Measurements from ENCODE around the gene IRF7.
"Not testable (repeated sequence)": the region's sequence is repeated elsewhere in the genome, so short reads cannot be mapped to it uniquely, and the experiment has no call there.

Gene IRF7

DNA sequence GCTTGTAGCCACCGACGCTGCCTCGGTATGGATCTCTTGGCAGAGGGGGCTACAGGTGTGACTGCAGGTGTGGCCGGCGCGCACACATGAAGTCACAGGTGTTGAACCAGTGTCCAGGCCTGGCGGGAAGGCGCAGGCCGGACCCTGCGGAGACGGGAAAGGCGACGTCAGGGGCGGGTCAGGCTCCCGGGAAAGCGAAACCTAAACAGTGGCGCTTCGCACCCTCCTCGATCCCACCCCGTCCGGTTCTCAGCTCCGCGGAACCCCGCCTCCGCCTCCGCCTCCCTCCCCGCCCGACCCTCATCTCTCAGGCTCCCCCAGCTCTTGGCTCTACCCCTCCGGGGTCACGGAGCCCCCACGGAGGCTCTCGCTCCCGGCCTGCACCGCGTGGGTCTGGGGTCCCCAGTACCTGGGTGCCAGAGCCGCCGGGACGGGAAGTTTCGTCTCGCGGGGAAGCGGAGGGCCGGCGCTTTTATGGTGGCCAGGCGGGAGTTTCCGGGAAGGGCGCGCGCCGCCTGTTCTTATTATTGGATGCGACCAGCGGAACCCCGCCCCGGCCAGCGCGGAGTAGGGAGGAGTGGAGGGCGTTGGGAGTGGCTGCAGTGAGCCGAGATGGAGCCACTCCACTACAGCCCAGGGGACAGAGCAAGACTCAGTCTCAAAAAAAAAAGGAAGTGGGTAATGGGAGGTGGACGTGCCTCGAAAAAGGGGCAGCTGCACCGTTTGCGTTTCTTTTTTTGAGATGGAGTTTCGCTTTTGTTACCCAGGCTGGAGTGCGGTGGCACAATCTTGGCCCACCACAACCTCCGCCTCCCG is at the start of gene IRF7:
Gene IRF7 (minus strand): TSS at position 447 of the 816 bp plus-strand sequence. CDS start 586 bp downstream, outside the sequence.
- DNase-seq, result peak; percentile 79 to 82

DNA sequence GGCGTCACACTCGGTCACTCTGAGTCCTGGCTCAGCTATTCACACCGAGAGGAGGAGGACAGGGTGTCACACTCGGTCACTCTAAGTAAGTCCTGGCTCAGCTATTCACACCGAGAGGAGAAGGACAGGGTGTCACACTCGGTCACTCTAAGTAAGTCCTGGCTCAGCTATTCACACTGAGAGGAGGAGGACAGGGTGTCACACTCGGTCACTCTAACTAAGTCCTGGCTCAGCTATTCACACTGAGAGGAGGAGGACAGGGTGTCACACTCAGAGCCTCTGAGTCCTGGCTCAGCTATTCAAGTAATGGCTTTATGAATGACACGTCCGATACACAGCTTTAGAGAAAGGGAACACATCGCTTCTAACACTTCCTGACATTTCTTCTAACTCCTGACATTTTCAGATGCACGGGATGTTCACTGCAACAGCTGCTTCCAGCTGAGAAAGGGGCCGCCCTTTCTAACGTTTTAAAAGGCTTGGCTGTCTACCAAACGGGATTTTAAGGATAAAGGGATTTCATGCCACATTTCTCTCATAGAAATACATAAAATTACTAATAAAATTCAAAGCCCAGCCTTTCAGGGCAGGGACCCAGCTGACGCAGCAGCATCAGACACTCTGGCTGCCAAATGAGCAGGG is 49.4 kb upstream of the IRF7 start:
- no peak for DNase-seq

DNA sequence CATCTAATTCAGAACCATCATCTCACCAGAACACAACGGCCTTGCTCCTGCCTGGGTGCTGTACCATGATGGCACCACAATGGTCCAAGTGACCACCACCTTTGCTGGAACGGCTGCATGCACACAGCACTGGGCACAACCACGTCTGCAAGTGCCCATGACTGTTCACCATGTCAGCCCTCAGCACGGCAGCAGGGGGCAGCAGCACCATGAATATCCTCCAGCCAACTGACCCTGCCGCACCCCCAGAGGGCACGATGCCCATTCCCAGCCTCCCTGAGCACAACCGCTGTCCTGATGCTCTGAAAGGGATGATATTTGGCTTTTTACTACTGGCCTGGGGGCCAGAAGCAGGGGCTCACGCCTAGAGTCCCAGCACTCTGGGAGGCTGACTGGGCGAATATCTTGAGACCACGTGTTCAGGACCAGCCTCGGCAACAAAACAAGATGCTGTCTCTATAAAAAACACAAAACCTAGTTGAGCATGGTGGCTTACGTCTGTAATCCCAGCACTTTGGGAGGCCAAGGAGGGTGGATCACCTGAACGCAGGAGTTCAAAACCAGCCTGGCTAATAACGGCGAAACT is 47.0 kb upstream of the IRF7 start:
- peak; percentile 26 to 44 for DNase-seq

DNA sequence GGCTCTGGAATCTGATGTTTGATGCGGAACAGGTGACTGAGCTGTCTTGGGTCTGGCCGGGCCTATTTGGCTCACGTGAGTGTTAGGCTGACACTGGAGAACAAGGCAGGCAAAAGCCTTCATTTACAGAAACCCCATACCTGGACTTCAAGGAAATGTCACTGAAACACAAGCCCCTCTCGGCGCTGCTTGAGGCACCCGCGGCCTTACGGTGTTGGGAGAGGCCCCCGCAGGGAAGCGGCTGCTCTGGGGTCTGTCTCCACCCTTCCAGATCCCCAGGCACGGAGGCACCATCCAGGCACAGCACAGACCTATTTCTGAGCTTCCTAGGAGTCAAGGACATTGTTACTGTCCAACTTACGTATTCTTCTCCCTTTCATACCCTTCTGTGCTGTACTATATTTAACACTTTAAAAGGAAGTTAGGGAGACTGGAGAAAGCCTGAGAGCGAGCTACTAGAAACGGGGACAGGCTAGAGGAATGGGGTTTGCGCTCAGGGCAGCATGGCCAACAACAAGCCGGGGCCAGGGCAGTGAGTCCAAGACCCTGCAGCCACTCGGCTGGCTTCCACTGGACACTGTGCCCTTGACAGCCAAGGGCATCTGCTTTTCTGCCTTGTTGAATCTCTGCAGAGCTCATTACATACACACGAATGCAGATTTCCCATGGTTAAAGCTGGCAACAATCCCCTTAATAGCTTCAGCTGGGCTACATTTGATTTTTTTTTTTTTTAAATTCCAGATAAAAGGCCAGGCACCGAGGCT is 45.1 kb upstream of the IRF7 start:
- no peak for DNase-seq

DNA sequence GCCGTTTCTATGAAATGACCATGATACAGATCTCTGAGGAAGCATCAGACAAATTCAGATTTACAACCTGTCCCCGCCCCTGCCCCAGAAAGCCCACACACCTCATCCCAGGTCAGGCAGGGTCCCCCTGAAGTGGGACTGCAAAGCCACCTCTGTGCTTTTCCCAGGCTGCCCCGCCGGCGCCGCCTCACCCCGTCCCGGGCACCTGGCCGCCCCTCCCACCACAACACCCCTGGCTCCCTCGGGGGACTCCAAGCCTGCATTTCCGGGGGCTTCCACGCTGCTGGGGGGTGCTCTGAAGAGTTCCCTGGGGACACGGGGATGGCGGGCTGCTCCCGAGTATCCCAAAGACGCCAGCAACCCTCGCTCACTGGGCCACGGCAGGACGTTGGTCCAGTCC is 44.5 kb upstream of the IRF7 start:
- no peak for DNase-seq

DNA sequence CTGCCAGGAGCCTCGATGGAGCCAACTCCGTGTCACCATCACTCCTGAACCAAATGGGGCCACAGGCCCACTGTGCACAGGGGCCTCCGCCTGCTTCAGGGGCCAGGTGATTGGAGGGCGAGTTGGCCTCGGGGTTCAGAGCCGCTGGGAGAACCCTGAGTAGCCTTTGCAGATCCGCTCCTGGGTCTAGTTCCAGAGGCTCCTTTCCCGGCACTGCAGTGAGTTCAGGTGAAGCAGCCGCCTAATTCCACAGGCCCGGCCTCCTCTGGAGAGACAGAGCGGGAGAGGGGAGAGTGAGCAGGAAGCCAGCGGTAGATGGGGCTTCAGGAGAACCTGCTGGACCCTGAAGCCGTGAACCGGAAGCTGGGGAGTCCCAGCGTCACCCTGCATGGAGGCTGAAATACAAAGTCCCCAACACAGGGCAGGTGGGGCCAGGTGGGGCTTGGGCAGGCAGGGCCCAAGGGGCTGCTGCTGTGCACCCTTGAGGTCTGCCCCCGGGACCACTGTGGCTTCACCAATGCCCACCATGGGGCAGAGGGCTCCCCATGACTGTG is 43.9 kb upstream of the IRF7 start:
- no peak for DNase-seq

DNA sequence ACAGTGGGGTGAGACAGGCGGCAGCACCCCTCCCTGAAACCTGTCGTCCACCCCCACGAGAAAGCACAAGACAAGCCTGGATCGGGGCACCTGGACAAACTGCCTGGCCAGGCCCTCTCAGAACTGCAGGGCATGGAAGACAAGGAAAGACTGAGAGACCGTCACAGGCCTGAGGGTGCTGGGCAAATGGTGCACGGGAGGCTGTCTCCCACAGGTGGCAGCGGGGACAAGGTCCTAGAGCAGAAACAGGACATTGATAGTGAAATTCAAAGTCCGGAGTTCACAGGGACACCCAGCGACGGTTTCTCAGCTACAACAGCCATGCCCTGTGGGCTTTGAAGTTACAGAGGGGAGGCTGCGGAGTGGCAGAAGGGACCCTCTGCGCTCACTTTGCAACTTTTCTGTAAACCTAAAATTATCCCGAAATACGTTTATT is 42.0 kb upstream of the IRF7 start:
- DNase-seq, result no peak

DNA sequence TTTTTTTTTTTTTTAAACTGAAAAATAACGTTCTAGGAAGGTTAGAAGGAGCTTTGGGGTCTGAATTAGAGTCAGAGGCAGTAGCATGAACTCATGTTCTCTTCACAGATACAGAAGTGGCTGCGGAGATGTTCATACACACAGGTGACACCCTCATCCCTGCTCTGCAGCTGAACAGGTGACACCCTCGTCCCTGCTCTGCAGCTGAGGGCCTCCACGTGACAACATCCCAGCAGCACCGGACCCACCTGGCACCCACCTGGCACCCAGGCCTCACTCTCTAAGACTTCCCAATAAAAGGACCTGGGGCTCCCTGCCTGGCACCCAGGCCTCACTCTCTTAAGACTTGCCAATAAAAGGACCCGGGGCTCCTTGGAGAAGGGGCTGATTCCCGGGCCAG is 41.1 kb upstream of the IRF7 start:
- DNase-seq, result no peak

DNA sequence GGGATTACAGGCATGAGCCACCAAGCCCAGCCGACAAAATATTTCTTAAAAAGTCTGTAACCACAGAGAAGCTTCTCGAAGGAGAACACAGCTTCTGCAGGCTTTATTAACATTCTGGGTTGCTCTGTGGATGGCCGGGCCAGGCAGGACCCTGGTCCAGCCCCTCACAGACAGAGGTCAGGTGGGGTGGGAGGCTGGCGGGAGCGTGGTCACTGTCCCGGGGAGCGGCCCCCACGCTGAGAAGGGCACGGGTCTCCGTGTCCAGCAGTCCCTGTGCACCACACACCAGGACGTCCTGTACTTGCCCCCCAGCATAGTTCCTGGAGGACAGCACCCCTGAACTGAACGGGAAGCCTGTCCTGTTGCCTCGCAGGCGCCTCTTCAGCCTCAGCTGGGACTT is 40.7 kb upstream of the IRF7 start:
- DNase-seq, result no peak

DNA sequence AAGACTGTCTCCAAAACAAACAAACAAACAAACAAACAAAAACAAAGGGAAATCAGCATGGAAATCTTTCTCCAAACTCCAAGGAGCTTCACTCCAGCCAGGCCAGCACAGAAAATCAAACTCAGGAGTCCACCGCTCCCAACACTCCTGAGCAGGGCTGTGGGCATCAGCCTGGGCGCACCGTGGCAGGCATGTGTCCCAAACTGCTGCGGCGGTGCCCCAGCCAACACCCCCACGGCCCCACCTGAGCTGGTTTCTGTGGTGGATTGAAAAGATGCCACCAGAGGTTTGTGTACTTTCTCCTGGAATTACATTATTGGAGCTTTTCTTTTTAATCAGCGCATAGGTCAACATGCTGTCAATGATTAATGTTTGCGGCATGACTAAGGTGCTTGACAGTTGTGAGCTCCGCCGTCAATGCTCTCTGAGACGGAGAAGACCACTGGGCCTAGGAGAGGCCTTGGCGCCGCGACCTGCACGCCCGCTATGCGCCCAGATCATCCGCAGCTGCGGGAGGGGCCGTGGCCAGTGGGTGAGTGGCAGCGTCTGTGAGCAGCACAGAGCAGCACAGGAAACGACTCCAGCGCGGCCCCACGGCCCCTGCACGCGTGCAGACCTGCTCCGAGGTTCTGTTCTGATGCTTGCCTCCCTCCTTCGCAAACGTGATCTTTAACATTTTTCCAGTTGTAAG is 39.4 kb upstream of the IRF7 start:
- no peak for DNase-seq

DNA sequence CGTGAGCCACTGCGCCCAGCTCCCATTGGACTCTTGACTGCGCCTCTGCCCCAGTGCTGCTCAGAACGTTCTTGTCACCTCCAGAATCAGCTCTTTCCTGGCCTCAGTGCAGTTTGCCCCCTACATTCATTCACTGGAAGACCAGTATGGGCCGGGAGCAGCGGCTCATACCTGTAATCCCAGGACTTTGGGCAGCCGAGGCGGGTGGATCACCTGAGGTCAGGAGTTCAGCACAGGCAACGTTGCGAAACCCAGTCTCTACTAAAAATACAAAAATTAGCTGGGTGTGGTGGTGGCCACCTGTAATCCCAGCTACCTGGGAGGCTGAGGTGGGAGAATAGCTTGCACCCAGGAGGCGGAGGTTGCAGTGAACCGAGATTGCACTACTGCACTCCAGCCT is 38.7 kb upstream of the IRF7 start:
- DNase-seq, result not testable (repeated sequence)

DNA sequence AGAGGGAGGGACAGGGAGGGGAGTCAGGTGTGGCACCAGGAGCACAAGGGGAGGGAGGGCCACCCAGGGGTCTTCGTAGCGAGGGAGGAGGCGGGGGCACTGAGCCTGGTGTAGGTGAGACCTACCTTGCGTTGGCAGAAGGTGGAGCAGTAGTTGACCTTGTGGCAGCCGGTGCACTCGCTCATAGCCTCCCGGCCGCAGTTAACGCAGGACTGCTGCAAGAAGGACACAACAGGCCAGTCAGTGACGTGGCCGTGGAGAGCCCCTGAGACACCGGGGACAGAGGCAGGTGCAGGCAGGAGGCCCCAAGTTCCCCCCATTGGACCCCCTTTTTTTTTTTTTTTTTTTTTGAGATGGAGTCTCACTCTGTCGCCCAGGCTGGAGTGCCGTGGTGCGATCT is 38.1 kb upstream of the IRF7 start:
- DNase-seq, result no peak

DNA sequence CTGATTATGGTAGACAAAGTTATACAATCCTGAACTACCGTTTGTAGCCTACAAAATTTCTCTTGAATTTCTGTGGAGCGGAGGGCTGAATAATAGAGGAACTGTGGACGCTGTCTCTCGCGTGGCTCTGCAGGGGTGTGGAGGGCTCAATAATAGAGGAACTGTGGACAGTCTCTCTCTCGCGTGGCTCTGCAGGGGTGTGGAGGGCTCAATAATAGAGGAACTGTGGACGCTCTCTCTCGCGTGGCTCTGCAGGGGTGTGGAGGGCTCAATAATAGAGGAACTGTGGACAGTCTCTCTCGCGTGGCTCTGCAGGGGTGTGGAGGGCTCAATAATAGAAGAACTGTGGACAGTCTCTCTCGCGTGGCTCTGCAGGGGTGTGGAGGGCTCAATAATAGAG is 37.4 kb upstream of the IRF7 start:
- DNase-seq, result not testable (repeated sequence)

DNA sequence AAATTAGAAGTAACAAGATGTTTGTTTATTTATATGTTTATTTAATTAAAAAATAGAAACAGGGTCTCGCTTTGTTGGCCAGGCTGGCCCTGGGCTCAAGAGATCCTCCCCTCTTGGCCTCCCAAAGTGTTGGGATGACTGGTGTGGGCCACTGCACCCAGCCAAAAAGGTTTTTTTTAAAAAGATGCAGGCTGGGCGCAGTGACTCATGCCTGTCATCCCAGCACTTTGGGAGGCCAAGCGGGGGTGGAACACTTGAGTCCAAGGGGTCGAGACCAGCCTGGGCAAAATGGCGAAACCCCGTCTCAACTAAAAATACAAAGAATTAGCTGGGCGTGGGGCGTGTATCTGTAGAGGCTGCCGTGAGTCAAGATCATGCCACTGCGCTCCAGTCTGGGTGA is 34.7 kb upstream of the IRF7 start:
- DNase-seq, result no peak

DNA sequence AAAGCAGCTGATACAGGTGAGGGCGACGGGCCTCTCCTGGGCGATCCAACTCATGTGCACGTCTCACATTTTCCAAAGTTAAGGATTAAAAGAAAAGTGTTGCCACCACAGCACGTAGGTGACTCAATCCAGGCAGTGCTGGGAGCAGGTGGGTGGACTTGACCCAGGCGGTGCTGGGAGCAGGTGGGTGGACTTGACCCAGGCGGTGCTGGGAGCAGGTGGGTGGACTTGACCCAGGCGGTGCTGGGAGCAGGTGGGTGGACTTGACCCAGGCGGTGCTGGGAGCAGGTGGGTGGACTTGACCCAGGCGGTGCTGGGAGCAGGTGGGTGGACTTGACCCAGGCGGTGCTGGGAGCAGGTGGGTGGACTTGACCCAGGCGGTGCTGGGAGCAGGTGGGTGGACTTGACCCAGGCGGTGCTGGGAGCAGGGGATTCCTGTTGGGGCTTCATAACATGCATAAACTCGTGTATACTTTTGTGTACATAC is 32.0 kb upstream of the IRF7 start:
- DNase-seq, result not testable (repeated sequence)

DNA sequence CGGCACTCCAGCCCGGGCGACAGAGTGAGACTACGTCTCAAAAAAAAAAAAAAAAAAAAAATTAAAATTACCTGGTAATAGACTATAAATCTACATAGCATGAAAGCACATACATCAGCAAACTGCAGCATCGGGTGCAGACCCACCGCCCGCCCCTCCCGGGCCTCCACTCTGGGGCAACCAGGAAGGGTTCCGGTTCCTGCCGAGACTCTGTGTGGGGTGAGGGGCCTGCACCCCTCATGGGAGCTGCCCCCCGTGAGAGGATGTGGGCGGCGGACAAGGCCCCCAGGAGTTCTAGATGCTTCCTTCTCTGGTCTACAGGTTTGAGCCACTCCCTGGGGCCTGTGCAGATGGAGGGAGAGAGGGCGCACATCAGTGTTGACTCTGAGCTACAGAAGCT is 30.5 kb upstream of the IRF7 start:
- DNase-seq, result no peak

DNA sequence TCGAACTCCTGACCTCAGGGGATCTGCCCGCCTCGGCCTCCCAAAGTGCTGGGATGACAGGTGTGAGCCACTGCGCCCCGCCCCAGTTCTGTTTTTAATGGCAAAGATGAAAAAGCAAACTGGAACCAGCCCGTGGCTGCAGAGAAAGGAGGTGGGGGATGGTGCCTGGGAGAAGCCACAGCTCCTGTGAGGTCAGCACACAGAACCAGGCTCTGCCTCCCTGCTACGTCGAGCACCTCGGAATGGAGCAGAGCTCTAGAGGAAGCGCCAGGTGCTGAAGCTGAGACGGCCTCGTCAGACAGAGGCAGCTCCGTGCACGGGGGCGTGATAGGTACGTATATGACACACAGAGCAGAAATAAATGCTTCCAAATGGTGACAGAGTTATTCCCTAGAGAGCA is 29.8 kb upstream of the IRF7 start:
- no peak for DNase-seq

DNA sequence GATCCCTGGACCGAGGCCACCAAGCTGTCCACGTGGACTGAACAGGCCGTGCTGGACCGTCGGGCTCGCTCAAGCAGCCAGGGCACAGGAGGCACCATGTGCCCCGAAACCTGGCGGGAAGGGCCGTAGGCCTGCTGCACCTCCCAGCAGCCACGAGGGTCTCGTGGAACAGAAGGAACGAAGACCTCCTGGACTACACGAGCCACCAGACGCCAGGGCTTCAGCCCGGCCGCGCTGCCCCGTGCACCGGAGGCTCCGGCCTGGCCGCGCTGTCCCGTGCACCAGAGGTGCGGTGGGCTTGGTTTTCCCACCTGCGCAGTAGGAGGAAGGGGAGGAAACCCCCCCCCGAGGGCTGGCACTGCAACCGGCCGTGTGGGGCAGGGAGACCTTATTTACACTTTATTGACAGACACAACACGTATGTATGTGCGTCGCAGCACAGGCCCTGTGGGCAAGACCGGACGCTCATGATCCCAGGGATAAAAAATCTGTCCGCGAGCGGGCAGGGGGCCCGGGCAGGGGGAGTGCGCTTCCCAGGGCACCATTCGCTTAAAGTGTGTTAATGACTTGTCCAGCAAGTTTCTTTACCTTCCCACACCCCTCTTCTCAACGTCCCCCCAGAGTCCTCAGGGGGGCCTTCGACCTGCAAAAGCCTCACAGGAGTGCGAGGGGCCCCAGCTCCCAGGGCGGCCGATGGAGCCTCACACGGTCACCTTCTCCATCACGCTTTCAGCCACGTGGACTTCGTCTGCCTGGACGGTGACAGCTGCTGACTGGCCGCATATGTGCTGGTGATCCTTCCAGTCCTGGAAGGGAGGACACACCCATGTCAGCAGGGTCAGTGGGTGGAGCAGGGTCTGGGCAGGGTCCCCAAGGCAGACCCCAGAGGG is 28.3 kb upstream of the IRF7 start:
- DNase-seq, result no peak

DNA sequence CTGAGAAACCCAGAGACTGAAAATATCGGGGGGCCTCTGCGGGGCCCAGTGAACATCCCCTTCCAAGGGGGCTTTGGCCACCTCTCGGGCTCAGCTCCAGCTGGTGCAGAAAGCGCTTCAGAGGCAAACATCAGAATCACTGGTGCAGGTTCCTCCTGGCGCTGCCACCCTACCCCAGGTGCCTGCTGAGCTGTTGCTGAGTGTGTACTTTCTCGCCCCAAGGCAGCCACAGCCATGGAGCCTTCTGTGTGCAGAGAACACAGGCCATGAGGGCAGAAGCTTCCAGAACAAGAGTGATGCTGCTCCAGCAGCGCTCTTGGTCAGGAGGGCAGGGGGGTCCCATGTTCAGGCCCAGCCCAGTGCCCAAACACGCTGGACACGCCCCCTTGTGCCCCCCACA is 27.6 kb upstream of the IRF7 start:
- no peak for DNase-seq

DNA sequence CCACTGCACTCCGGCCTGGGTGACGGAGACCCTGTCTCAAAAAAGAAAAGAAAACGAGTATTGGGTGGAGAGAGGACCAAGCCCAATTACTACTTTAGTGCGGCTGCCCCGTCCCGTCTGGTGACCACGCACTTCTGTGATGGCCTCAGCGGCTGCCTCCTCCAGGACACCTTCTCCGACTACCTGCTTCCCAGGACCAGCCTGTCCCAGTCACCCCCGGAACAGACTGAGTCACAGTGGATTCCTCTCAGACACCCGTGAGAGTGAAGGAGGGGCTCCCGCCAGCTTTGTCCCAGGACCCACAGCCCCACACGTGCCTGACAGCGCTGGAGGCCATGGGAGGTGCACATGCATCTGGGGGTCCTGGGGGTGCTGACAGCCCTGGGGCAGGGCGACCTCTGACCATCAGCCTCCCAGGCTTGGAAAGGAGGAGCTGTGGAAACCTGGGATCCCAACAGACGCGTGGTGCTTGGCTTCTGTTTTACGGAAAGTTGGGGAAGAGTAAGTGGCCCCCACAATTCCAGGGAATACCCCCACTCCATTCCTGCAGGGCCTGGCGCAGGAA is 26.1 kb upstream of the IRF7 start:
- no peak for DNase-seq

All from hippocampal formation (tissue), 2 donors.